Activated CD4-positive, alpha-beta T cell treated with anti-CD3 and anti-CD28 coated beads, Interleukin-2, amount 10 ng/mL, durations not matched to agents 7 days and 5 days (primary cell): ENCODE data around the gene REPS1. TPM values are rescaled to one million over a fixed set of nuclear protein-coding genes. Genes with fewer than 3 reads are reported as not detected.

Source experiments
- CTCF ChIA-PET: fragments of 350-600 bp; sonication (Branson Sonifier 250); formaldehyde crosslinking; loops from one replicate; lab custom pipeline; 2021; ENCODE audit warnings: antibody characterized with exemption; lab: Charles Lee
- POLR2A ChIA-PET: fragments of 350-600 bp; sonication (Branson Sonifier 250); formaldehyde crosslinking; loops from one replicate; lab custom pipeline; 2021; ENCODE audit warnings: antibody characterized with exemption; lab: Charles Lee
- DNase-seq: peaks from one replicate; pipeline ENCODE4 v3.0.0-alpha.2; 2020
- H3K27ac Mint-ChIP-seq: one replicate; pipeline ENCODE4 v1.8.0; 2021; ENCODE audit warnings: mild to moderate bottlenecking, moderate library complexity, mixed read lengths
- H3K27me3 Mint-ChIP-seq: one replicate; pipeline ENCODE4 v1.8.0; 2021; ENCODE audit warnings: mixed read lengths
- H3K36me3 Mint-ChIP-seq: one replicate; pipeline ENCODE4 v1.8.0; 2021; ENCODE audit warnings: low read depth, mixed read lengths
- H3K4me1 Mint-ChIP-seq: one replicate; pipeline ENCODE4 v1.8.0; 2021; ENCODE audit warnings: mixed read lengths
- H3K4me3 Mint-ChIP-seq: one replicate; pipeline ENCODE4 v1.8.0; 2021; ENCODE audit warnings: mild to moderate bottlenecking, moderate library complexity, mixed read lengths
- H3K9me3 Mint-ChIP-seq: one replicate; pipeline ENCODE4 v1.8.0; 2021; ENCODE audit warnings: mixed read lengths
- total RNA-seq, 2 experiments: library from RNA; stranded (reverse); gene quantifications; one replicate each; pipeline ENCODE4 v1.2.3, GENCODE V29; 2021

Gene REPS1
- total RNA-seq, 2 experiments from 2014 or later = 44.5 to 58.1 TPM

DNA sequence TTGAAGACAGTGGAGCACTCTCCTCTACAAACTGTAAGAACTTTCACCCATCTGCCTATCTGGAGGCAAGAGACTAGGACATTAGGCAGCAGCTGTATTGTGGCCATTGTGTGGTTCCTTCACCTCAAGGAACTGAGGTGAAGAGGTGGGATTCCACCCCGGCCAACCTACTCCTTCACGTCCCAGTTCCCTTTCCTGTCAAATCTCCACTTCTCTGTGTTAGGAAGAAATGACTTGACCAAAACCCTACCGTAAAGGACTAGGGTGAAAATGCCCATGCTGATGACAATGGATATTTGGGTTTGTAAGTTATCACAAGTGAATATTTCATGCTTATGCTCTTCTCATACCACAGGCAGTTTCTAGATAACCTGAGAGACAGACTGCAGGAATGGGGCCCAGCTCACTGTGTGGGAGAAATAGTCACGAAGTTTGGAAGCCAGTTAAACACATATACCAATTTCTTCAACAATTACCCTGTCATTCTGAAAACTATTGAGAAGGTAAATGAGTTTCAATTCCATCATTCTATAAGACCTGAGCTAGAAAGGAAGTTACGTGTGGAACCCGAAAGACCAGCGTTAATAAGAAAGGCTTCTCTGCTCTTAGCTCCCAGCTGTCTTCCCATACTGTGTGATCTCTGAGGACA, 105.6 kb downstream of the REPS1 start:
- Mint-ChIP-seq H3K27ac (no peak overlapping the region), H3K36me3 (no peaks in the 10 kb centered on the region), H3K4me3 (no peak overlapping the region), H3K4me1 (no peaks in the 10 kb centered on the region), H3K27me3 (no peaks in the 10 kb centered on the region), H3K9me3 (no peaks in the 10 kb centered on the region)
- ChIA-PET CTCF (interaction anchor here (1.0 to 1.2 kb wide), 3 partner anchors 9 to 18 kb away, joined by 3 to 4 read pairs (median 3); no protein-coding TSS in a partner anchor), POLR2A (no interaction called here)
- DNase-seq = no peak

DNA sequence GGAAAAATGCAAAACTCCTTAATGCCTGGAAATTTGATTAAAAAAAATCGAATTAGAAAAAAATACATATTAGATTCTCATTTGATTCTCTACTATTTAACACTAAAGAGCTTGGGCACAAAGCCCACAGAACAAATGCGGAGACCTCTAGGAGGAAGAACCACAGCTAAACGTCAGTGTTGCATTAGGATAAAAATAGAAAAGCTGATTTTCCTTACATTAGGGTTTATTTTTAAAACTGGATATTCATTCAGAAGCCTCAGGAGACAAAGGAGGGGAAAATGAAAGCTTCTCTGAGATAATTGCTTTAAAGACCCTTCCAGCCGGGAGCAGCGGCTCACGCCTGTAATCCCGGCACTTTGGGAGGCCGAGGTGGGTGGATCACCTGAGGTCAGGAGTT, 114.9 kb downstream of the REPS1 start:
- no peaks in the 10 kb centered on the region for H3K36me3 Mint-ChIP-seq
- POLR2A ChIA-PET = no interaction called here
- H3K4me3 Mint-ChIP-seq = no peak overlapping the region
- no peaks in the 10 kb centered on the region for H3K4me1 Mint-ChIP-seq
- CTCF ChIA-PET = interaction anchor here (1.3 kb wide), 1 partner anchor 9 kb away, joined by 4 read pairs; no protein-coding TSS in a partner anchor
- no peaks in the 10 kb centered on the region for H3K27me3 Mint-ChIP-seq
- no peaks in the 10 kb centered on the region for H3K9me3 Mint-ChIP-seq
- no peak for DNase-seq
- H3K27ac Mint-ChIP-seq = no peak overlapping the region

DNA sequence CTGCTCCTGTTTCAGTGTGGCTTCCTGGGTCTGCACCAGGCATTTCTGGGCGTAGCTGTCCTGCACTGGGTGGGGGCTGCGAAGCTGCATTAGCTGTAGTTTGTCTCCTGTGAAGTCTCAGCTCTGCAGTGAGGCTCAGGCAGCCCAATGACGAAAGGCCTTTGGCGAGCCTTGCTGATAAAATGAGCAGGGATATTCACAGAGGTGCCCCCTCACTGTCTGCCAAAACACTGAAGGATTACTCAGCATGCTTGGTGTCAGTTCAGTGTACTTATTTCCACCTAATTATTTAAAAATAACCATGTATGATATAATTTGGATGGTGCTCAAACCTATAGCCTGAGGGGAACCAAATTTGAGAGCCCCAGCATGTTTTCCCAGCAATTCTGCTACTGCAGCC, 118.7 kb downstream of the REPS1 start:
- Mint-ChIP-seq H3K27ac (no peak overlapping the region), H3K4me1 (no peaks in the 10 kb centered on the region), H3K9me3 (no peaks in the 10 kb centered on the region), H3K27me3 (no peaks in the 10 kb centered on the region), H3K36me3 (no peaks in the 10 kb centered on the region), H3K4me3 (no peak overlapping the region)
- no peak for DNase-seq
- CTCF ChIA-PET = no interaction called here
- POLR2A ChIA-PET = interaction anchor here (0.6 kb wide), 1 partner anchor 205 kb away, joined by 3 read pairs; no protein-coding TSS in a partner anchor

DNA sequence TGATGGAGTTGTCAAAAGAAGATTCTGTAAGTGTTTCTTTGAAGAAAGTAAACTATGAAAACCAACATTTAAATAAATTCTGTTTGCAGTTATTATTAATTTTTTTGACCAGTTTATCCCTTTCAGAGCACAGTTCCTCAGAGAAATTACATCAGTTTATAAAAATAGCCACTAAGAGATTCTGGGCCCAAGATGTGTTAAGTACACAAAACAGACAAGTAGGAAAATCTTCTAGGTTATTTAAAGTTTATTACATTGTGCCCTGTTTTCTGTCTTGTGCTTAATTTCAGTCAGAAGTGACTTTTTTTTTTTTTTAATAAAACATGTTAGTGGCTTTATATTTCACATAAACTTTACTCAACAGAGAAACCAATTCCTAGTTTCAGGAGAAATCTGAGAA, 119.9 kb downstream of the REPS1 start:
- Mint-ChIP-seq H3K4me3 (no peak overlapping the region), H3K27ac (no peak overlapping the region), H3K4me1 (no peaks in the 10 kb centered on the region), H3K9me3 (no peaks in the 10 kb centered on the region), H3K27me3 (no peaks in the 10 kb centered on the region), H3K36me3 (no peaks in the 10 kb centered on the region)
- POLR2A ChIA-PET = no interaction called here
- no peak for DNase-seq
- CTCF ChIA-PET = interaction anchor here (0.6 kb wide), 1 partner anchor 27 kb away, joined by 3 read pairs; no protein-coding TSS in a partner anchor

DNA sequence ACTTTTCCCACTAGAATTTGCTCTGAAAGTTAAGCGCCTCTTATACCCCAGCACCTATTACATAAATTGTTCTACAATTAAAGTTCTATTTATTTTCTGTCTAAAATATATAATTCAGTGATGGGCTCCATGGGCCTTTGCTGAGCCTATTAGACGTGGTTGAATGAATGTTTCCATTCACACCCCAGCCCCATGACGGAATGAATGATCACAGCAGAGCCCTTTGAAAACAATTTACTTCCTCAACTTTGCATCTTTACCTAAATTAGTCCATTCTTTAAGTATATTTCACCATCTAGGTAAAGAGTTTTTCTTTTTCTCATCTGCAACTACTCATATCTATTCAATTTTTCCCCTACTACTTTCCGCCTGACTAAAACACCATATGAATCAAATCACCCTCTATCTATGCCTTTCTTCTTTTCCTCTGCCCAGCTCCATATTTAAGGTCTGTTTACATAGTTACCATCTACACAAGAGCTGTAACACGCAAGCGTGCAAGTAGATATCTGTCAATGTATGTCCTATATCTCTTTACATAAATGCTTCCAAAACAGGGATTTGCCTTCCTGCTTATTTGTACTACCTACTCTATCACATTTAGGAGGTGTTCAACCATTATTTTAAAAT, 122.5 kb downstream of the REPS1 start:
- ChIA-PET POLR2A (no interaction called here), CTCF (interaction anchor here (0.6 to 0.9 kb wide), 2 partner anchors 16 to 92 kb away, joined by 3 read pairs; no protein-coding TSS in a partner anchor)
- H3K36me3 Mint-ChIP-seq = no peaks in the 10 kb centered on the region
- no peak overlapping the region for H3K4me3 Mint-ChIP-seq
- H3K4me1 Mint-ChIP-seq = no peaks in the 10 kb centered on the region
- H3K9me3 Mint-ChIP-seq = no peaks in the 10 kb centered on the region
- DNase-seq = no peak
- H3K27me3 Mint-ChIP-seq = peaks cover 2% of the 10 kb centered on the region
- no peak overlapping the region for H3K27ac Mint-ChIP-seq

DNA sequence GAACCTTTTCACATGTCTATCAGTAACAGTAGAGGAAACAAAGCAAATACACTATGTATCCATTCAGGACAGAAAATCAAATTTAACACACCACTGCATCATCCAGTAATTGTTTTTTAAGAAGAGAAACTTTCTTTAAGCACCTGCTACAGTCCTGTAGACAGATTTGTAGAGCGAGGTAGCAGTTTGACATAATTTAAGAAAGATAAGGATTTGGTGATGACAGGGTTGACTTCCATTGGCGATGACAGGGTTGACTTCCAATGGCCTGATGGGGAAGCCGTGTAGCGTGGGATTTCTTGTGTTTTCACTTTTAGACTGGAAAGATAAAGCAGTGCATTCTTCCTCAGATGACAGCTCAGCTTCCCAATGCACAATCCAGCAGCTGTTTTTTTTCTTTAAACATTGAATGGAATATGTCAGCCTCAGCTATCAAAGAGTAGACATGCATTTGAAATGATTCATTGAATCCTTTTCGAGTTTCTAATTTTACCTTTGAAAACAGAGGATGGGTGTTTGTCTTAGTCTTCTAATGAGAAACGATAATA, 123.6 kb downstream of the REPS1 start:
- ChIA-PET POLR2A (interaction anchor here (0.6 kb wide), 1 partner anchor 12 kb away, joined by 4 read pairs; no protein-coding TSS in a partner anchor), CTCF (interaction anchor here (0.9 to 1.1 kb wide), 2 partner anchors 15 to 17 kb away, joined by 3 read pairs; no protein-coding TSS in a partner anchor)
- Mint-ChIP-seq H3K9me3 (no peaks in the 10 kb centered on the region), H3K36me3 (no peaks in the 10 kb centered on the region), H3K27me3 (peaks cover 2% of the 10 kb centered on the region), H3K4me3 (no peak overlapping the region), H3K27ac (no peak overlapping the region), H3K4me1 (no peaks in the 10 kb centered on the region)
- no peak for DNase-seq

DNA sequence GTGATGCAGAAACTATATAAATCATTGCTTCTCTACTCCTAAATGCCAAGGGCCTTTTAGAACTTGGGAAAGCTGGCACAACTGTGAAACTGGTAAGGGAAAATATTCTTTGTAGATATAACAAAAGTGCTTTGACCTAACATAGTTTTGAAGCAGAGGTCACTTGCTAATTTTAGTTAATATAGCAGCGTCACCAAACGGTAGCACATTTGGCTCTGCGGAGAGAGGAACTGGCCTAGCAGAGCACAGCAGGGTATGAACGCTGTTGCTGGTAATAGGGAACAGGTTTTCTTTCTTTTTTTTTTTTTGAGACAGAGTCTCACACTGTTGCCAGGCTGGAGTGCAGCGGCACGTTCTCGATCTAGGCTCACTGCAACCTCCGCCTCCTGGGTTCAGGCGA, 124.7 kb downstream of the REPS1 start:
- POLR2A ChIA-PET = no interaction called here
- H3K9me3 Mint-ChIP-seq = no peaks in the 10 kb centered on the region

DNA sequence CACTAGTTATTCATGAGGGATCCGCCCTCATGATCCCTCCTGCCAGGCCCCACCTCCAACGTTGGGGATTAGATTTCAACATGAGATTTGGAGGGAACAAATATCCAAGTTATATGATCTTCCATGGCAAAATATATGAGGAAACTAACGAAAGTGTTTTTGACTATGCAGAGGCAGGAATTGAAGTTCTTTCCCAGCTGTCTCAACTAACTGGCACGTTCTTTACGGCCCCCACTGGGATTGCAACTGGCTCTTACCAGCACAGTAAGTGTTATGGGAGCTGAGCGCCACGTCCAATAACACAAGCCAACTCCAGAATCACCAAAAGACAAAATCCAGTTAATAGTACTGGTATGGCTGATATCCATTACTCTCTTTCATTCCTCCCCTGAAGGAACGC, 125.6 kb downstream of the REPS1 start:
- DNase-seq = no peak
- no peak overlapping the region for H3K4me3 Mint-ChIP-seq
- POLR2A ChIA-PET = no interaction called here
- H3K27ac Mint-ChIP-seq = no peak overlapping the region
- no peaks in the 10 kb centered on the region for H3K9me3 Mint-ChIP-seq
- CTCF ChIA-PET = no interaction called here
- H3K4me1 Mint-ChIP-seq = no peaks in the 10 kb centered on the region
- H3K27me3 Mint-ChIP-seq = peaks cover 2% of the 10 kb centered on the region
- no peaks in the 10 kb centered on the region for H3K36me3 Mint-ChIP-seq

More for the DNA sequence above, 124.7 kb downstream of the REPS1 start:
- H3K36me3 Mint-ChIP-seq = no peaks in the 10 kb centered on the region
- CTCF ChIA-PET = interaction anchor here (0.6 kb wide), 1 partner anchor 1235 kb away, joined by 3 read pairs; no protein-coding TSS in a partner anchor
- no peak overlapping the region for H3K4me3 Mint-ChIP-seq
- H3K27me3 Mint-ChIP-seq = peaks cover 2% of the 10 kb centered on the region
- no peak for DNase-seq
- no peaks in the 10 kb centered on the region for H3K4me1 Mint-ChIP-seq
- no peak overlapping the region for H3K27ac Mint-ChIP-seq

DNA sequence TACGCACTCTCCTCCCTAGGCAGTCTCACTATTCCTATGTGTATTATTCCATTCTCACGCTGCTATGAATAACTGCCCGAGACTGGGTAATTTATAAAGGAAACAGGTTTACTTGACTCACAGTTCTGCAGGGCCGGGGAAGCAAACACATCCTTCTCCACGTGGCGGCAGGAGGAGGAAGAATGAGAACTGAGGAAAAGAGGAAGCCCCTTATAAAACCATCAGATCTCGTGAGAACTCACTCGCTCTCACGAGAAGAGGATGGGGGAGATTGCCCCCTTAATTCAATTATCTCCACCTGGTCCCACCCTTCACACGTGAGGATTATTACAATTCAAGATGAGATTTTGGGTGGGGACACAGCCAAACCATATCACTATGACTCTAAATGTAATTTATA, 130.3 kb downstream of the REPS1 start:
- Mint-ChIP-seq H3K4me1 (no peaks in the 10 kb centered on the region), H3K36me3 (no peaks in the 10 kb centered on the region), H3K4me3 (no peak overlapping the region), H3K9me3 (no peaks in the 10 kb centered on the region), H3K27me3 (peaks cover 5% of the 10 kb centered on the region), H3K27ac (no peak overlapping the region)
- no peak for DNase-seq
- ChIA-PET CTCF (no interaction called here), POLR2A (no interaction called here)

DNA sequence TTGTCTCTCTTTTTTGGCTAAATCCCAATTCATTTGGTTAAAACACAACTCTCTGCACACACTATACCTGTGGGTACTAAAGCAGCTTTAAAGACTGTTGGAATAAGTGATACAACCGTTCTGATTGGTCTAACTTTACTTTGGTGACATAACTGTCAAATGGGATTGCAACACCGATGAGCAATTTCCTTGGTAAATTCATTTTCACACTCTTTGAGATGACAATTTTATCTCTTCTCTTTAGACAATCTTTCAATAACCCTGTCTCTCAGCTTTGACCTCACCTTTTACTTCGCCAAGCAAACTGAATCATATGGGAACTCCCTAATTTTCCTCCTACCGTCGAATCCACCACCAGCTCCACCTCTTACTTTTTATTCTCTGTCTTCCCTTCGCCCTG, 131.4 kb downstream of the REPS1 start:
- ChIA-PET POLR2A (no interaction called here), CTCF (no interaction called here)
- H3K27ac Mint-ChIP-seq = no peak overlapping the region
- H3K4me1 Mint-ChIP-seq = no peaks in the 10 kb centered on the region
- H3K36me3 Mint-ChIP-seq = no peaks in the 10 kb centered on the region
- DNase-seq = no peak
- H3K9me3 Mint-ChIP-seq = no peaks in the 10 kb centered on the region
- no peak overlapping the region for H3K4me3 Mint-ChIP-seq
- peaks cover 3% of the 10 kb centered on the region for H3K27me3 Mint-ChIP-seq

Other genes starting within 250 kb of the REPS1 start
- 10 to 100 TPM; 22.5 to 27.3 TPM for gene CCDC28A, start 214.5 kb downstream of the REPS1 start, total RNA-seq
- not detected for gene ECT2L, start 192.2 kb downstream of the REPS1 start, total RNA-seq
- gene ABRACL, start 40.5 kb upstream of the REPS1 start, total RNA-seq = 100 to 1,000 TPM; 132 to 174 TPM
- gene HECA, start 146.8 kb upstream of the REPS1 start, total RNA-seq = 10 to 100 TPM; 59.2 to 60.1 TPM